ENCODE data around the gene CGA.

DNA sequence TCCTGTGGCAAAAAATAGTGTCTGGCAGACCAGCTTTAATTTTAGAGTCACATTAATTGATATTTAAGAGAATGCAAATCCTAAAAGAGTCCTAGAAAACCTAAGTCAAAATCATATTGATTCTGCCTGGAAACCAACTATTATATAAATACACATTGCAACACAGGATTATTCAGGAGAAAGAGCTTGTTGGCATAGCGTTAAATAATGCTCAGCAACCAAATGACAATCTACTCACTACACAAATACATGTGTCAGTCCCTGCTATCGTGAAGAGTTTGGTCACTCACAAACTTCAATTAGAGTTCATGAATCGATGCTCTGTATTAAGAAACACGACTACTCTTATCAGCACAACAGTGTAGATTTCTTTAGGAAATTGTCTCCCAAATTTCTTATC is 54.2 kb downstream of the CGA start:
- TF ChIP-seq, protein P1, sequence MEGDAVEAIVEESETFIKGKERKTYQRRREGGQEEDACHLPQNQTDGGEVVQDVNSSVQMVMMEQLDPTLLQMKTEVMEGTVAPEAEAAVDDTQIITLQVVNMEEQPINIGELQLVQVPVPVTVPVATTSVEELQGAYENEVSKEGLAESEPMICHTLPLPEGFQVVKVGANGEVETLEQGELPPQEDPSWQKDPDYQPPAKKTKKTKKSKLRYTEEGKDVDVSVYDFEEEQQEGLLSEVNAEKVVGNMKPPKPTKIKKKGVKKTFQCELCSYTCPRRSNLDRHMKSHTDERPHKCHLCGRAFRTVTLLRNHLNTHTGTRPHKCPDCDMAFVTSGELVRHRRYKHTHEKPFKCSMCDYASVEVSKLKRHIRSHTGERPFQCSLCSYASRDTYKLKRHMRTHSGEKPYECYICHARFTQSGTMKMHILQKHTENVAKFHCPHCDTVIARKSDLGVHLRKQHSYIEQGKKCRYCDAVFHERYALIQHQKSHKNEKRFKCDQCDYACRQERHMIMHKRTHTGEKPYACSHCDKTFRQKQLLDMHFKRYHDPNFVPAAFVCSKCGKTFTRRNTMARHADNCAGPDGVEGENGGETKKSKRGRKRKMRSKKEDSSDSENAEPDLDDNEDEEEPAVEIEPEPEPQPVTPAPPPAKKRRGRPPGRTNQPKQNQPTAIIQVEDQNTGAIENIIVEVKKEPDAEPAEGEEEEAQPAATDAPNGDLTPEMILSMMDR (IDR thresholded peaks at IDR 0.05; ENCODE audit: low read depth, low read length, poor library complexity, severe bottlenecking) = no peak
- no peak for TF ChIP-seq EZH2phosphoT487 (IDR thresholded peaks at IDR 0.05; ENCODE audit: borderline replicate concordance, low read length)
